ENCODE results near the gene SPOP.

DNA sequence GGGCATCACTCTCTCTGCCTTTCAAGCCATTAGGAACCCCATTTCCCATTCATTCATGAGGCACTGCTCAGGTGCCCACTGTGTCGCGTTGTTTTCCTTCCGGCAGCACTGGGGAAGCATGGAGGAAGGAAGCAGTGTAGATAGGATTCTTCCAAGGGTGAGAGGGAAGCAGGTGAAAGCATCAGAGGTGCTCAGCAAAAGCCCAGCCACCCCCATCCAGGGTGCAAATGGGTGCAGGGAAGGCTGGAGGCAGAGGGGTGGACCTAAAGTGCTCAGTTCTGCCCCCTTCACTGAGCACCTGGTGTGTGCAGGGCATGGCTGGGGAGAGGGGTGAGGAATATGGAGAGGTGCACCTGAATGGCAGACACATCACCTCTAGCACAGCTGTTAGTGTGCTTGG, 105.7 kb downstream of the SPOP start:
- TF ChIP-seq, protein P1, sequence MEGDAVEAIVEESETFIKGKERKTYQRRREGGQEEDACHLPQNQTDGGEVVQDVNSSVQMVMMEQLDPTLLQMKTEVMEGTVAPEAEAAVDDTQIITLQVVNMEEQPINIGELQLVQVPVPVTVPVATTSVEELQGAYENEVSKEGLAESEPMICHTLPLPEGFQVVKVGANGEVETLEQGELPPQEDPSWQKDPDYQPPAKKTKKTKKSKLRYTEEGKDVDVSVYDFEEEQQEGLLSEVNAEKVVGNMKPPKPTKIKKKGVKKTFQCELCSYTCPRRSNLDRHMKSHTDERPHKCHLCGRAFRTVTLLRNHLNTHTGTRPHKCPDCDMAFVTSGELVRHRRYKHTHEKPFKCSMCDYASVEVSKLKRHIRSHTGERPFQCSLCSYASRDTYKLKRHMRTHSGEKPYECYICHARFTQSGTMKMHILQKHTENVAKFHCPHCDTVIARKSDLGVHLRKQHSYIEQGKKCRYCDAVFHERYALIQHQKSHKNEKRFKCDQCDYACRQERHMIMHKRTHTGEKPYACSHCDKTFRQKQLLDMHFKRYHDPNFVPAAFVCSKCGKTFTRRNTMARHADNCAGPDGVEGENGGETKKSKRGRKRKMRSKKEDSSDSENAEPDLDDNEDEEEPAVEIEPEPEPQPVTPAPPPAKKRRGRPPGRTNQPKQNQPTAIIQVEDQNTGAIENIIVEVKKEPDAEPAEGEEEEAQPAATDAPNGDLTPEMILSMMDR (conservative IDR thresholded peaks at IDR 0.05 in 1 of 2, IDR thresholded peaks at IDR 0.05 in 1 of 2; ENCODE audit: extremely low read depth in 1 of 2, insufficient read depth in 1 of 2, low read depth in 1 of 2, low read length in 2 of 2) = no peak
- no peak for TF ChIP-seq EZH2 (IDR thresholded peaks at IDR 0.05; ENCODE audit: borderline replicate concordance, low read length)

Measured in mammary epithelial cell (primary cell).